PFSK-1 (cell line): ENCODE results near the gene CDKN1A.

ENCODE experiments used
- FOXP2 ChIP-seq: optimal IDR thresholded peaks from 2 replicates; pipeline ENCODE3; 2011; ENCODE audit warnings: borderline replicate concordance, control low read depth, inconsistent platforms; ENCODE audit not compliant: insufficient read depth; ENCODE audit errors: extremely low read length, extremely low read depth
- POLR2AphosphoS5 ChIP-seq: IDR thresholded peaks from 2 replicates; pipeline ENCODE4 v1.6.1; 2012; ENCODE audit warnings: low read depth, mild to moderate bottlenecking, control low read depth, low read length, moderate library complexity
- SIN3A ChIP-seq: IDR thresholded peaks from 2 replicates; pipeline ENCODE4 v1.6.1; 2012; ENCODE audit warnings: mild to moderate bottlenecking, low read length, moderate library complexity, borderline replicate concordance; ENCODE audit not compliant: insufficient read depth
- TAF1 ChIP-seq: IDR thresholded peaks from 2 replicates; pipeline ENCODE4 v1.6.1; 2012; ENCODE audit warnings: low read length, control low read depth, borderline replicate concordance; ENCODE audit not compliant: insufficient read depth
- TF ChIP-seq, protein P1 (sequence below), 2 experiments: IDR thresholded peaks; 2 replicates each; pipeline versions ENCODE4 v1.6.1 to v1.8.0; 2011 to 2012; ENCODE audit warnings: low read depth in 2 of 2, low read length in 2 of 2, control low read depth in 1 of 2, inconsistent platforms in 1 of 2, mild to moderate bottlenecking in 1 of 2, moderate library complexity in 1 of 2; ENCODE audit not compliant: insufficient read depth in 1 of 2

The CDKN1A gene

DNA sequence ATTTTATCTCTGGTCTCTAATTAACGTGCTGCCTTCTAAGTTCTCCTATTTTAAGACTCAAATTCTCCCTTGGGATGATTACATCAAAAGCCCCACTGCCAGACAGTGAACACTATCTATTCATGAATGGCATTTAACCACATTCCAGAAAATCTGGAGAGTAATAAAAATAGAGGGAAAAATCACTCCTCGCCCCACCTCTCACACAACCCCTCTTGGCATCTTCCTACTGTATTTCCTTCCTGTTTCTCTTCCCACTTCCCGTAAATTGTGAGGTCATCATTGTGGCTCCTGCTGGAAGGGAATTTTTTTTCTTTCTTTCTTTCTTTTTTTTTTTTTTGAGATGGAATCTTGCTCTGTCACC is 50.6 kb downstream of the CDKN1A start:
- TF ChIP-seq SIN3A = no peak
- TF ChIP-seq, protein P1, sequence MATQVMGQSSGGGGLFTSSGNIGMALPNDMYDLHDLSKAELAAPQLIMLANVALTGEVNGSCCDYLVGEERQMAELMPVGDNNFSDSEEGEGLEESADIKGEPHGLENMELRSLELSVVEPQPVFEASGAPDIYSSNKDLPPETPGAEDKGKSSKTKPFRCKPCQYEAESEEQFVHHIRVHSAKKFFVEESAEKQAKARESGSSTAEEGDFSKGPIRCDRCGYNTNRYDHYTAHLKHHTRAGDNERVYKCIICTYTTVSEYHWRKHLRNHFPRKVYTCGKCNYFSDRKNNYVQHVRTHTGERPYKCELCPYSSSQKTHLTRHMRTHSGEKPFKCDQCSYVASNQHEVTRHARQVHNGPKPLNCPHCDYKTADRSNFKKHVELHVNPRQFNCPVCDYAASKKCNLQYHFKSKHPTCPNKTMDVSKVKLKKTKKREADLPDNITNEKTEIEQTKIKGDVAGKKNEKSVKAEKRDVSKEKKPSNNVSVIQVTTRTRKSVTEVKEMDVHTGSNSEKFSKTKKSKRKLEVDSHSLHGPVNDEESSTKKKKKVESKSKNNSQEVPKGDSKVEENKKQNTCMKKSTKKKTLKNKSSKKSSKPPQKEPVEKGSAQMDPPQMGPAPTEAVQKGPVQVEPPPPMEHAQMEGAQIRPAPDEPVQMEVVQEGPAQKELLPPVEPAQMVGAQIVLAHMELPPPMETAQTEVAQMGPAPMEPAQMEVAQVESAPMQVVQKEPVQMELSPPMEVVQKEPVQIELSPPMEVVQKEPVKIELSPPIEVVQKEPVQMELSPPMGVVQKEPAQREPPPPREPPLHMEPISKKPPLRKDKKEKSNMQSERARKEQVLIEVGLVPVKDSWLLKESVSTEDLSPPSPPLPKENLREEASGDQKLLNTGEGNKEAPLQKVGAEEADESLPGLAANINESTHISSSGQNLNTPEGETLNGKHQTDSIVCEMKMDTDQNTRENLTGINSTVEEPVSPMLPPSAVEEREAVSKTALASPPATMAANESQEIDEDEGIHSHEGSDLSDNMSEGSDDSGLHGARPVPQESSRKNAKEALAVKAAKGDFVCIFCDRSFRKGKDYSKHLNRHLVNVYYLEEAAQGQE (IDR thresholded peaks at IDR 0.05; ENCODE audit: insufficient read depth in 1 of 2, low read depth in 2 of 2, low read length in 2 of 2) = no peak
- no peak for TF ChIP-seq FOXP2
- no peak for TF ChIP-seq TAF1
- TF ChIP-seq POLR2AphosphoS5 = no peak

DNA sequence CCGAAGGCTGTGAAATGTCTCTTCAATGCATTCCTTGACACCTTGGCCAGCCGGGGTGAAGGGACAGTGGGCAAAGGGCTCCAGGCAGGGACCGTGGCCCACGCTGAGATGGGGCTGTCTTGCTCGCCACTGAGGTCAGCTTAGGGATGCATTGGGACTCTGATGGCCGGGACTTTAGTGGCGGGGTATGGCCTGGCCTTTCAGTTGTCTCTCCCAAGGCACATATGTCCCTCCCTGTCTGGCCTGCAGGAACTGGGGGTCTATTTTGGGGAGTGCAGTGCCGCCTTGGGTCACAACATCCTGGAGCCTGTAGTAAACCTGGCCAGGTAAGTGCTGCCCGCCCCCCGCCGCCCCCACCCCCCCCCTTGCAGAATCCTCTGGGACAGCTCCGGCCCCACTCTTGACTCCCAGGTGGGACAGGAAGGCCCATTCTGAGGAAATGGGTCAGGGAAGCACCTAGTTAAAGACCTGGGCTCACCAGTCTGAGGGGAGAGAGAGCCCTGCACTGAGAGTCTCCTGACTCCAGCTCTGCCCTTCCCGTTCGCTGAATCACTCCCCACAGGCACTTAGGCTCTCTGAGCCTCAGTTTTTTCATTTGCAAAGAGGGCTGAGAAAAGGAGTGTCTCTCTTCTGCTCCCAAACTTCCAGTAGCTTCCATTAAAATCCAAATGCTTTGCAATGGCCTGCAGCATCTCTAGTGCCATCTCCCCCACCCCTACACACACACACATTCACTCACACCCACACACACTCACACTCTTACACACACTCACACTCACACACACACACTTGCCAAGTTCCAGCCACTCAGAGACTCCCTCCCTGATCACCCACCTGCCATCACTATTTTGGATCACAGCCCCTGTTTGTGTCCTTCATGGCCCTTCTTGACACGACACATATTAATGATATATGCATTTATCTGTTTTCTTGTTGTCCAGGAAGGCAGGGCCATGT is 52.2 kb downstream of the CDKN1A start:
- TF ChIP-seq FOXP2 (no peak), POLR2AphosphoS5 (no peak), SIN3A (no peak), TAF1 (no peak)
- TF ChIP-seq, protein P1 (IDR thresholded peaks at IDR 0.05; ENCODE audit: insufficient read depth in 1 of 2, low read depth in 2 of 2, low read length in 2 of 2) = no peak

DNA sequence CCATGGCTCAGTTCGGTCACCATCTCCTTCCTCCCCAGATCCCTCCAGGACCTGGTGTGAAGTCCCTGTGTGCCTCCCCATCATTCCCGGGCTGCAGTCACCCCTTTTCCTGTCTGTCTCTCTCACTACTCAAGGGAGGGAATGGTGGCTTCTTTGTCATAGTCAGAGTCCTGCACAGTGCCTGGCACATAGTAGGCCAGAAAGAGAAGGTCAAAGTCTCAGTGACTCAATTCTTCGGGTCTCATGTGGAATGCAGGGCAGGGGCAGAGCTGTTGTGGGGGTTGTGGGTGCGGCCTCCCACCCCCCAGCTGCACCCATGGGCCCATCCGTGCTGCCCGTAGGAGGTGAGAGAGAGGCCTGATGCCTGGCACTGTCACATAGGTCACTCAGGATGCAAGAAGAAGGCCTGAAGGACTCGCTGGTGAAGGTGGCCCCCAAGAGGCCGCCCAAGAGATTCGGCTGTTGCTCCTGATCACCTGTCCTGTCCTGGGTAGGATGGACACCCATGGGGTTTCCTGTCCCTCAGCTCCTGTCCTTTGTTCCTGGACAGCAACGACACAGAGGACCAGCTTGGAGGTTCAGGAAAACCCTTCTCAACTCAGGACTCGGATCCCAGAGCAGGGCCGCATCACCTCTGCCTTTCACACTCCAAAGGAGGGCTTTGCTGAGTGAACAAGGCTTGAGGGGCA is 53.3 kb downstream of the CDKN1A start:
- no peak for TF ChIP-seq SIN3A
- no peak for TF ChIP-seq POLR2AphosphoS5
- no peak for TF ChIP-seq TAF1
- no peak for TF ChIP-seq FOXP2
- TF ChIP-seq, protein P1 (IDR thresholded peaks at IDR 0.05; ENCODE audit: insufficient read depth in 1 of 2, low read depth in 2 of 2, low read length in 2 of 2) = no peak

DNA sequence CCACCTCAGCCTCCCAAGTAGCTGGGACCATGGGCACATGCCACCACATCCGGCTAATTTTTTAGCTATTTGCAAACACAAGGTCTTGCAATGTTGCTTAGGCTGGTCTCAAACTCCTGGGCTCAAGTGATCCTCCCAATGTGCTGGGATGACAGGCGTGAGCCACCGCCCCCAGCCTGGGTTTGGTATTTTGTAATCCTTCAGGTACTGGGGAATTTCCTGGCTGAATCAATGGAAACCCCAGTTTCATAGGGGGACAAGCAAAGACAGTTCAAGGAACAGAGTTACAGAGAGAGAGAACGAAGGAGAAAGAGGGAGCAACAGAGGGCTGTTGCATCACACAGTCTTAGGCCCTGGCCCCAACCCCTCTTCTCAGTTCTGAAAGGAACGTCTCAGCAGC is 54.8 kb downstream of the CDKN1A start:
- TF ChIP-seq, protein P1 (IDR thresholded peaks at IDR 0.05; ENCODE audit: insufficient read depth in 1 of 2, low read depth in 2 of 2, low read length in 2 of 2) = no peak
- no peak for TF ChIP-seq SIN3A
- no peak for TF ChIP-seq TAF1
- no peak for TF ChIP-seq FOXP2
- no peak for TF ChIP-seq POLR2AphosphoS5
